Keratinocyte (primary cell): ENCODE measurements around the gene PRKD2. TPM values are rescaled to one million over a fixed set of nuclear protein-coding genes. Genes with fewer than 3 reads are reported as not detected.

Experiments
- DNase-seq: peaks from one replicate; pipeline ENCODE4 v3.0.0-alpha.2; 2011; ENCODE audit warnings: low read depth, missing footprints, low spot score
- FAIRE-seq: peaks from 2 replicates; lab custom pipeline; 2011; peaks lifted over from hg19 to GRCh38; lab: Jason Lieb, UNC
- H2AFZ ChIP-seq: 2 replicates; pipeline ENCODE4 v1.6.0; 2012; ENCODE audit warnings: low read length, control low read depth, inconsistent platforms; ENCODE audit not compliant: control insufficient read depth
- H3K27ac ChIP-seq: 2 replicates; pipeline ENCODE4 v1.5.1; 2011; ENCODE audit warnings: low read length; ENCODE audit not compliant: control insufficient read depth, insufficient read depth
- H3K27me3 ChIP-seq: 3 replicates; pipeline ENCODE4 v1.6.0; 2011; ENCODE audit warnings: low read length; ENCODE audit not compliant: control insufficient read depth, insufficient read depth; ENCODE audit errors: extremely low read depth
- H3K36me3 ChIP-seq, 2 experiments: 2 replicates in 1 of 2; 3 replicates in 1 of 2; pipeline ENCODE4 v1.5.1; 2011; ENCODE audit warnings: low read length in 2 of 2, mild to moderate bottlenecking in 1 of 2; ENCODE audit not compliant: control insufficient read depth in 2 of 2, insufficient read depth in 2 of 2; ENCODE audit errors: extremely low read depth in 1 of 2
- H3K4me1 ChIP-seq: 3 replicates; pipeline ENCODE4 v1.5.1; 2011; ENCODE audit warnings: low read length; ENCODE audit not compliant: control insufficient read depth, insufficient read depth; ENCODE audit errors: extremely low read depth
- H3K4me2 ChIP-seq: 3 replicates; pipeline ENCODE4 v1.6.0; 2011; ENCODE audit warnings: low read depth, low read length; ENCODE audit not compliant: control insufficient read depth, insufficient read depth; ENCODE audit errors: extremely low read depth
- H3K4me3 ChIP-seq, 3 experiments: fragments of 200-600 bp in 1 of 3; sonication (generic) in 1 of 3; 2 replicates in 2 of 3; 3 replicates in 1 of 3; pipeline ENCODE4 v1.5.1; 2011 to 2016; ENCODE audit warnings: low read length in 3 of 3, mild to moderate bottlenecking in 3 of 3, control low read depth in 2 of 3, inconsistent platforms in 1 of 3, low read depth in 1 of 3, mixed read lengths in 1 of 3, mixed run types in 1 of 3, moderate library complexity in 1 of 3; ENCODE audit not compliant: control insufficient read depth in 2 of 3, insufficient read depth in 2 of 3; ENCODE audit errors: extremely low read depth in 1 of 3
- H3K79me2 ChIP-seq: 2 replicates; pipeline ENCODE4 v1.6.0; 2012; ENCODE audit warnings: low read length; ENCODE audit not compliant: control insufficient read depth, insufficient read depth
- H3K9ac ChIP-seq: 3 replicates; pipeline ENCODE4 v1.6.0; 2011; ENCODE audit warnings: low read length; ENCODE audit not compliant: control insufficient read depth, insufficient read depth; ENCODE audit errors: extremely low read depth
- H3K9me1 ChIP-seq: 3 replicates; pipeline ENCODE4 v1.6.0; 2011; ENCODE audit warnings: low read length; ENCODE audit not compliant: control insufficient read depth, insufficient read depth; ENCODE audit errors: extremely low read depth
- H3K9me3 ChIP-seq: 2 replicates; pipeline ENCODE4 v1.5.1; 2012; ENCODE audit warnings: low read depth, low read length; ENCODE audit not compliant: control insufficient read depth
- H4K20me1 ChIP-seq: 3 replicates; pipeline ENCODE4 v1.6.0; 2011; ENCODE audit warnings: low read length; ENCODE audit not compliant: control insufficient read depth, insufficient read depth; ENCODE audit errors: extremely low read depth
- EZH2 ChIP-seq: IDR thresholded peaks from one replicate; pipeline ENCODE4 v1.6.1; 2012; ENCODE audit warnings: inconsistent platforms, mild to moderate bottlenecking, low read length, moderate library complexity
- dilution Hi-C: fragments of 300-500 bp; cut with MboI; formaldehyde crosslinking; loops from one replicate; pipeline ENCODE4 v1.7.0; 2020; ENCODE audit warnings: low sequenced_read_pairs; ENCODE audit not compliant: extremely low pct_ligation_motif_present
- polyA plus RNA-seq, 5 experiments: library from polyadenylated mRNA; depleted of rRNA in 3 of 5; stranded (reverse) in 3 of 5; stranded (forward) in 1 of 5; unstranded in 1 of 5; fragments of >200 nt; gene quantifications; 1 replicate in 1 of 5; 2 replicates in 3 of 5; 3 replicates in 1 of 5; pipeline versions ENCODE4 v1.2.1 to v1.2.3, GENCODE V29; 2011 to 2012; ENCODE audit warnings: missing spikeins in 2 of 5, low read depth in 1 of 5, low replicate concordance in 1 of 5
- TF ChIP-seq, protein P1 (sequence below), 3 experiments: IDR thresholded peaks in 1 of 3; conservative IDR thresholded peaks in 1 of 3; optimal IDR thresholded peaks in 1 of 3; 2 replicates in 2 of 3; 3 replicates in 1 of 3; pipeline versions ENCODE3 to v1.5.1; 2011; ENCODE audit warnings: low read length in 3 of 3, mild to moderate bottlenecking in 3 of 3, moderate library complexity in 2 of 3, control low read depth in 1 of 3, inconsistent platforms in 1 of 3; ENCODE audit not compliant: insufficient read depth in 2 of 3; ENCODE audit errors: extremely low read depth in 1 of 3

Gene PRKD2
- polyA plus RNA-seq, 1 donor (not counting 4 experiments of a cell fraction or from before 2014, with no cell fraction given) = 9.9 TPM

DNA sequence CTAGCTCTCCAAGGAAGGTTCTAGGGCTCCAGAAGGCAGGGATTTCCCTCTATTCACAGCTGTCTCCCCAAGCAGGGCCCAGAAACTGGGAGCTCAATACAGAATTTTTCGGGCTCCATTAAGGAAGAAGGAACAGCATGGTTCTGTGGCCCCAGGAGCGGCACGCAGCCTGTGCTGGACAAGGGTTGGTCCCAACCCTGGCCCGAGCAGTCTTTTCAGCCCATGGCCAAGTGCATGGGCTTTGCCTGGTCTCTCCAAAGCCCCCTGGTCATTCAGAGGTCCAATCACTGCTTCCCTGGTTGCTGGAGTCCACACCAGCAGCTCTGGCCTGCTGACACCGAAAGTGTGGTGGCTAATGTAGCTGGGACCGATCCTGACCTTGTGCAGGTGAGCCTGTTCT is 6.6 kb upstream of the PRKD2 start:
- DNase-seq (no peak), FAIRE-seq (no peak)
- no peak overlapping the region for H3K4me3 ChIP-seq
- H3K4me2 ChIP-seq = no peak overlapping the region
- peaks cover 60 to 73% of the 10 kb centered on the region in 2 experiments for H3K36me3 ChIP-seq
- H3K79me2 ChIP-seq = peaks cover 11% of the 10 kb centered on the region
- H3K27me3 ChIP-seq = no peaks in the 10 kb centered on the region
- H3K9me1 ChIP-seq = no peaks in the 10 kb centered on the region
- no peak for TF ChIP-seq EZH2
- TF ChIP-seq, protein P1, sequence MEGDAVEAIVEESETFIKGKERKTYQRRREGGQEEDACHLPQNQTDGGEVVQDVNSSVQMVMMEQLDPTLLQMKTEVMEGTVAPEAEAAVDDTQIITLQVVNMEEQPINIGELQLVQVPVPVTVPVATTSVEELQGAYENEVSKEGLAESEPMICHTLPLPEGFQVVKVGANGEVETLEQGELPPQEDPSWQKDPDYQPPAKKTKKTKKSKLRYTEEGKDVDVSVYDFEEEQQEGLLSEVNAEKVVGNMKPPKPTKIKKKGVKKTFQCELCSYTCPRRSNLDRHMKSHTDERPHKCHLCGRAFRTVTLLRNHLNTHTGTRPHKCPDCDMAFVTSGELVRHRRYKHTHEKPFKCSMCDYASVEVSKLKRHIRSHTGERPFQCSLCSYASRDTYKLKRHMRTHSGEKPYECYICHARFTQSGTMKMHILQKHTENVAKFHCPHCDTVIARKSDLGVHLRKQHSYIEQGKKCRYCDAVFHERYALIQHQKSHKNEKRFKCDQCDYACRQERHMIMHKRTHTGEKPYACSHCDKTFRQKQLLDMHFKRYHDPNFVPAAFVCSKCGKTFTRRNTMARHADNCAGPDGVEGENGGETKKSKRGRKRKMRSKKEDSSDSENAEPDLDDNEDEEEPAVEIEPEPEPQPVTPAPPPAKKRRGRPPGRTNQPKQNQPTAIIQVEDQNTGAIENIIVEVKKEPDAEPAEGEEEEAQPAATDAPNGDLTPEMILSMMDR (optimal IDR thresholded peaks at IDR 0.05 in 1 of 3, IDR thresholded peaks at IDR 0.05 in 1 of 3, conservative IDR thresholded peaks at IDR 0.05 in 1 of 3; ENCODE audit: extremely low read depth in 1 of 3, insufficient read depth in 2 of 3, low read length in 3 of 3) = no peak
- H3K9me3 ChIP-seq = no peaks in the 10 kb centered on the region
- dilution Hi-C loops = no loop called here
- H3K4me1 ChIP-seq = no peaks in the 10 kb centered on the region
- no peak overlapping the region for H2AFZ ChIP-seq
- peaks cover 12% of the 10 kb centered on the region for H4K20me1 ChIP-seq
- H3K9ac ChIP-seq = no peak overlapping the region
- H3K27ac ChIP-seq = no peak overlapping the region

DNA sequence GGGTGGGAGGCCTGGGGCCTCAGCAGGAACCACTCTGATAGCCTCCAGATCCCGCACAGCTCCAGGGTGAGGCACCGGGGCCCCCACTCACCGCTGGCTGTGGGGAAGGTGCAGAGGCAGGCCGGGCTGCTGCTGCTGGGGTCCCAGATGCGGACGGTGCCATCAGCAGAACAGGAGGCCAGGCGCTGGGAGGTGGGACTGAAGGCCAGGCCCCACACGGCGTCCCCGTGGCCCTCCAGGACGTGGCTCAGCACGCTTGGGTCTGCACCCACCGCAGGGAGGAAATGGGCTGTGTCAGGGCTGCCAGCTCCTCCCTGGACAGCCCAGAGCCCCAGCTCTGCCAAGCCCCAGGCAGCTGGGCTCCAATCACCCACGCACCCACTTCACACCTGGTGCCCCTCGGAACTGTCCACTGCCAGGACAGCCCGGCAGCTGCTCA is 6.1 kb upstream of the PRKD2 start:
- DNase-seq (no peak), FAIRE-seq (no peak)
- Histone ChIP-seq H3K36me3 (peaks cover 58 to 68% of the 10 kb centered on the region in 2 experiments), H3K9ac (no peak overlapping the region), H3K9me1 (no peaks in the 10 kb centered on the region), H3K4me1 (peaks cover 2% of the 10 kb centered on the region), H3K27me3 (no peaks in the 10 kb centered on the region), H3K4me3 (no peak overlapping the region), H3K4me2 (no peak overlapping the region), H4K20me1 (peaks cover 8% of the 10 kb centered on the region), H3K27ac (no peak overlapping the region), H3K79me2 (peaks cover 7% of the 10 kb centered on the region), H3K9me3 (no peaks in the 10 kb centered on the region), H2AFZ (no peak overlapping the region)
- TF ChIP-seq, protein P1 (optimal IDR thresholded peaks at IDR 0.05 in 1 of 3, IDR thresholded peaks at IDR 0.05 in 1 of 3, conservative IDR thresholded peaks at IDR 0.05 in 1 of 3; ENCODE audit: extremely low read depth in 1 of 3, insufficient read depth in 2 of 3, low read length in 3 of 3) = no peak
- TF ChIP-seq EZH2 = no peak
- dilution Hi-C loops = no loop called here
